ENCODE measurements around the gene BCL2L12.

The BCL2L12 gene

GRCh38 chr19:49640113-49640898 is 25.4 kb upstream of the BCL2L12 start, which contains the start of gene RRAS:
RRAS (minus strand) TSS chr19:49640143; CDS start chr19:49640098, 45 bp downstream.
- TF ChIP-seq PATZ1 (CRISPR knock-in tag; IDR thresholded peaks at IDR 0.05; ENCODE audit: borderline replicate concordance) (peak; percentile 76; the same call in 1 of the 2 replicates), ZC3H10 (CRISPR knock-in tag; IDR thresholded peaks at IDR 0.05) (no peak)
- peak; percentile 79 for ATAC-seq

- TF ChIP-seq ZFP3 (CRISPR knock-in tag; IDR thresholded peaks at IDR 0.05) (0 out of 2 replicates have a peak, but pooled peaks have one; percentile 44), GLIS3 (CRISPR knock-in tag; IDR thresholded peaks at IDR 0.05) (0 out of 2 replicates have a peak, but pooled peaks have one; percentile 34), TSHZ2 (CRISPR knock-in tag; IDR thresholded peaks at IDR 0.05) (peak; percentile 82; the same call in 1 of the 2 replicates), CSDC2 (CRISPR knock-in tag; IDR thresholded peaks at IDR 0.05) (no peak)
These were observed 23.8 kb upstream of the BCL2L12 start, which contains the start of gene SCAF1 for GRCh38 chr19:49641688-49642491. SCAF1 (plus strand) TSS chr19:49642209; CDS start chr19:49645027, 2,818 bp downstream.

GRCh38 chr19:49642492-49643035 is 23.2 kb upstream of the BCL2L12 start:
- TF ChIP-seq, protein P1, sequence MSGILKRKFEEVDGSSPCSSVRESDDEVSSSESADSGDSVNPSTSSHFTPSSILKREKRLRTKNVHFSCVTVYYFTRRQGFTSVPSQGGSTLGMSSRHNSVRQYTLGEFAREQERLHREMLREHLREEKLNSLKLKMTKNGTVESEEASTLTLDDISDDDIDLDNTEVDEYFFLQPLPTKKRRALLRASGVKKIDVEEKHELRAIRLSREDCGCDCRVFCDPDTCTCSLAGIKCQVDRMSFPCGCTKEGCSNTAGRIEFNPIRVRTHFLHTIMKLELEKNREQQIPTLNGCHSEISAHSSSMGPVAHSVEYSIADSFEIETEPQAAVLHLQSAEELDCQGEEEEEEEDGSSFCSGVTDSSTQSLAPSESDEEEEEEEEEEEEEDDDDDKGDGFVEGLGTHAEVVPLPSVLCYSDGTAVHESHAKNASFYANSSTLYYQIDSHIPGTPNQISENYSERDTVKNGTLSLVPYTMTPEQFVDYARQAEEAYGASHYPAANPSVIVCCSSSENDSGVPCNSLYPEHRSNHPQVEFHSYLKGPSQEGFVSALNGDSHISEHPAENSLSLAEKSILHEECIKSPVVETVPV (CRISPR knock-in tag; IDR thresholded peaks at IDR 0.05) = no peak
- TF ChIP-seq TOX (CRISPR knock-in tag; IDR thresholded peaks at IDR 0.05; ENCODE audit: borderline replicate concordance) (no peak), PATZ1 (CRISPR knock-in tag; IDR thresholded peaks at IDR 0.05; ENCODE audit: borderline replicate concordance) (no peak), GLIS3 (CRISPR knock-in tag; IDR thresholded peaks at IDR 0.05) (no peak), ZFP3 (CRISPR knock-in tag; IDR thresholded peaks at IDR 0.05) (no peak), ESRRG (CRISPR knock-in tag; IDR thresholded peaks at IDR 0.05) (no peak)
- no peak for ATAC-seq

More at GRCh38 chr19:49641688-49642491, 23.8 kb upstream of the BCL2L12 start, which contains the start of gene SCAF1:
- ATAC-seq = peak; percentile 60

DNA sequence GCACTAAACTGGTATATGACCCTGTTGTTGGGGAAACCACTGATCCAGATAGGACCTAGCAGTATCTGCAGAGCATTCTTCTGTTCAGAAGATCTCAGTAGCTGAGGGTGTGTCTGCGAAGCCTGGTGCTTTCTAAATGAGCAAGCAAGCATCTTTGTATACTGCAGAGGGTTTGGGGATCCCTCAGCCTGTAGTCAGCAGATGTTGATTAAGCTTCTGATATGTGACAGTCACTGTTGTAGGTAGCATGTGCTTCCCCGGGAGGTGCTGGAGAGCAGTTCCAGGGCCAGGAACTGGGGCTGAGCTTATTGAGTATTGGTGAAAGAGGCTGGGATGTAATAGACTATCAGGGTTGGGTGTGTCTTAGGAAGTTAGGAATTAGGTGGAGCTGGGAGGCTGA is 22.3 kb upstream of the BCL2L12 start:
- TF ChIP-seq ZNF70 (CRISPR knock-in tag; IDR thresholded peaks at IDR 0.05) (no peak), CSDC2 (CRISPR knock-in tag; IDR thresholded peaks at IDR 0.05) (no peak), TOX (CRISPR knock-in tag; IDR thresholded peaks at IDR 0.05; ENCODE audit: borderline replicate concordance) (no peak), ARNTL (CRISPR knock-in tag; IDR thresholded peaks at IDR 0.05; ENCODE audit: borderline replicate concordance, low read depth) (no peak), ESRRG (CRISPR knock-in tag; IDR thresholded peaks at IDR 0.05) (no peak), ZNF565 (CRISPR knock-in tag; conservative IDR thresholded peaks at IDR 0.05; ENCODE audit: low read depth) (no peak), ZFP3 (CRISPR knock-in tag; IDR thresholded peaks at IDR 0.05) (no peak), SNAI2 (CRISPR knock-in tag; IDR thresholded peaks at IDR 0.05) (no peak), CREB5 (CRISPR knock-in tag; IDR thresholded peaks at IDR 0.05; ENCODE audit: low read depth) (no peak), PPARA (CRISPR knock-in tag; IDR thresholded peaks at IDR 0.05; ENCODE audit: borderline replicate concordance) (no peak), RARB (CRISPR knock-in tag; IDR thresholded peaks at IDR 0.05) (no peak), TCF4 (CRISPR knock-in tag; IDR thresholded peaks at IDR 0.05; ENCODE audit: borderline replicate concordance) (no peak), ZNF8 (CRISPR knock-in tag; IDR thresholded peaks at IDR 0.05) (no peak), ZC3H10 (CRISPR knock-in tag; IDR thresholded peaks at IDR 0.05) (no peak)
- TF ChIP-seq, protein P1 (CRISPR knock-in tag; IDR thresholded peaks at IDR 0.05) = no peak
- TF ChIP-seq, protein P2, sequence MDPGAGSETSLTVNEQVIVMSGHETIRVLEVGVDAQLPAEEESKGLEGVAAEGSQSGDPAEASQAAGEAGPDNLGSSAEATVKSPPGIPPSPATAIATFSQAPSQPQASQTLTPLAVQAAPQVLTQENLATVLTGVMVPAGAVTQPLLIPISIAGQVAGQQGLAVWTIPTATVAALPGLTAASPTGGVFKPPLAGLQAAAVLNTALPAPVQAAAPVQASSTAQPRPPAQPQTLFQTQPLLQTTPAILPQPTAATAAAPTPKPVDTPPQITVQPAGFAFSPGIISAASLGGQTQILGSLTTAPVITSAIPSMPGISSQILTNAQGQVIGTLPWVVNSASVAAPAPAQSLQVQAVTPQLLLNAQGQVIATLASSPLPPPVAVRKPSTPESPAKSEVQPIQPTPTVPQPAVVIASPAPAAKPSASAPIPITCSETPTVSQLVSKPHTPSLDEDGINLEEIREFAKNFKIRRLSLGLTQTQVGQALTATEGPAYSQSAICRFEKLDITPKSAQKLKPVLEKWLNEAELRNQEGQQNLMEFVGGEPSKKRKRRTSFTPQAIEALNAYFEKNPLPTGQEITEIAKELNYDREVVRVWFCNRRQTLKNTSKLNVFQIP (CRISPR knock-in tag; IDR thresholded peaks at IDR 0.05; ENCODE audit: borderline replicate concordance, low read depth) = no peak
- ATAC-seq = no peak
